H1 (cell line): Measurements from ENCODE around the gene CSNK1D. TPM values are rescaled to one million over a fixed set of nuclear protein-coding genes. Genes with fewer than 3 reads are reported as not detected.

Experiments used
- CTCF ChIA-PET: fragments of 300-600 bp; sonication (Branson Sonifier 250); formaldehyde crosslinking; loops from one replicate; lab custom pipeline; 2021; ENCODE audit not compliant: partially characterized antibody; lab: Charles Lee
- POLR2A ChIA-PET: fragments of 300-600 bp; sonication (Branson Sonifier 250); formaldehyde crosslinking; loops from one replicate; lab custom pipeline; 2021; ENCODE audit warnings: inconsistent platforms; ENCODE audit not compliant: partially characterized antibody; lab: Charles Lee
- DNase-seq, 2 experiments: peaks; one replicate each; pipeline versions ENCODE4 v3.0.0 to v3.0.0-alpha.2; 2010 to 2022; ENCODE audit warnings: low spot score in 2 of 2, low read depth in 1 of 2, mixed read lengths in 1 of 2
- FAIRE-seq: peaks from 2 replicates; lab custom pipeline; 2011; peaks lifted over from hg19 to GRCh38; lab: Jason Lieb, UNC
- H2AFZ ChIP-seq: 2 replicates; pipeline ENCODE4 v1.8.1; 2012; ENCODE audit warnings: low read length, inconsistent platforms
- H2AK5ac ChIP-seq: 2 replicates; pipeline ENCODE4 v1.6.1; 2013; ENCODE audit warnings: low read depth, low read length
- H2BK120ac ChIP-seq: replicated peaks from 2 replicates; pipeline ENCODE3; 2013; ENCODE audit warnings: low read depth, low read length, inconsistent platforms
- H2BK12ac ChIP-seq: 2 replicates; pipeline ENCODE4 v1.6.1; 2013; ENCODE audit warnings: low read depth, low read length
- H2BK15ac ChIP-seq: 2 replicates; pipeline ENCODE4 v1.6.1; 2013; ENCODE audit warnings: low read length
- H2BK20ac ChIP-seq: 2 replicates; pipeline ENCODE4 v1.6.1; 2013; ENCODE audit warnings: low read length
- H2BK5ac ChIP-seq: 2 replicates; pipeline ENCODE4 v1.6.1; 2013; ENCODE audit warnings: low read depth, low read length
- H3K14ac ChIP-seq: 2 replicates; pipeline ENCODE4 v1.6.1; 2013; ENCODE audit warnings: inconsistent platforms; ENCODE audit not compliant: insufficient read length
- H3K18ac ChIP-seq: 2 replicates; pipeline ENCODE4 v1.6.1; 2013; ENCODE audit warnings: low read length; ENCODE audit errors: extremely low read depth
- H3K23ac ChIP-seq: 2 replicates; pipeline ENCODE4 v1.6.1; 2013; ENCODE audit warnings: inconsistent platforms; ENCODE audit not compliant: insufficient read length
- H3K23me2 ChIP-seq: 2 replicates; pipeline ENCODE4 v1.6.1; 2013; ENCODE audit warnings: low read depth, low read length
- H3K27ac ChIP-seq: 2 replicates; pipeline ENCODE4 v1.6.1; 2011; ENCODE audit warnings: low read depth, low read length, inconsistent platforms
- H3K27me3 ChIP-seq, 4 experiments: replicated peaks in 1 of 4; 1 replicate in 1 of 4; 2 replicates in 3 of 4; pipeline versions ENCODE4 v1.6.1 to v1.8.1; 2011 to 2013; ENCODE audit warnings: low read length in 3 of 4, mild to moderate bottlenecking in 3 of 4, inconsistent platforms in 2 of 4, mixed read lengths in 2 of 4, moderate library complexity in 1 of 4; ENCODE audit not compliant: control insufficient read depth in 3 of 4, insufficient read depth in 3 of 4; ENCODE audit errors: extremely low read depth in 1 of 4
- H3K36me3 ChIP-seq, 4 experiments: 2 replicates each; pipeline versions ENCODE4 v1.6.1 to v1.8.1; 2011 to 2013; ENCODE audit warnings: mild to moderate bottlenecking in 4 of 4, low read length in 3 of 4, moderate library complexity in 2 of 4, control low read depth in 1 of 4, inconsistent platforms in 1 of 4; ENCODE audit not compliant: insufficient read depth in 4 of 4, control insufficient read depth in 2 of 4
- H3K4ac ChIP-seq: replicated peaks from 2 replicates; pipeline ENCODE3; 2013; ENCODE audit warnings: low read length, low read depth, mixed read lengths, inconsistent platforms; ENCODE audit not compliant: insufficient read length
- H3K4me1 ChIP-seq, 4 experiments: replicated peaks in 1 of 4; 1 replicate in 1 of 4; 2 replicates in 3 of 4; pipeline versions ENCODE4 v1.6.1 to v1.8.1; 2011 to 2013; ENCODE audit warnings: low read length in 3 of 4, inconsistent platforms in 2 of 4, mixed read lengths in 1 of 4; ENCODE audit not compliant: insufficient read depth in 4 of 4, control insufficient read depth in 3 of 4
- H3K4me2 ChIP-seq, 2 experiments: 2 replicates each; pipeline versions ENCODE4 v1.6.1 to v1.8.1; 2011 to 2013; ENCODE audit warnings: low read depth in 2 of 2, low read length in 2 of 2, control low read depth in 1 of 2, inconsistent platforms in 1 of 2, mild to moderate bottlenecking in 1 of 2; ENCODE audit not compliant: insufficient read depth in 1 of 2
- H3K4me3 ChIP-seq, 4 experiments: fragments of 200-600, 300-600 bp in 1 of 4; sonication (generic), shearing (Covaris generic), sonication (Bioruptor Twin) in 1 of 4; 2 replicates each; pipeline versions ENCODE4 v1.5.1 to v1.8.1; 2011 to 2016; ENCODE audit warnings: low read length in 4 of 4, low read depth in 3 of 4, control low read depth in 2 of 4, inconsistent platforms in 2 of 4, mild to moderate bottlenecking in 2 of 4, mixed read lengths in 1 of 4, moderate library complexity in 1 of 4; ENCODE audit not compliant: insufficient read depth in 2 of 4; ENCODE audit errors: extremely low read depth in 1 of 4
- H3K56ac ChIP-seq: replicated peaks from 2 replicates; pipeline ENCODE3; 2013; ENCODE audit warnings: low read depth, mild to moderate bottlenecking, mixed read lengths, low read length, inconsistent platforms; ENCODE audit not compliant: insufficient read length
- H3K79me1 ChIP-seq: 2 replicates; pipeline ENCODE4 v1.6.1; 2013; ENCODE audit warnings: low read depth, low read length, control low read depth
- H3K79me2 ChIP-seq, 2 experiments: 2 replicates each; pipeline versions ENCODE4 v1.6.1 to v1.8.1; 2012 to 2013; ENCODE audit warnings: low read length in 2 of 2, mild to moderate bottlenecking in 2 of 2, inconsistent platforms in 1 of 2; ENCODE audit not compliant: insufficient read depth in 2 of 2, control insufficient read depth in 1 of 2
- H3K9ac ChIP-seq, 4 experiments: replicated peaks in 1 of 4; 1 replicate in 1 of 4; 2 replicates in 3 of 4; pipeline versions ENCODE4 v1.6.1 to v1.8.1; 2011 to 2013; ENCODE audit warnings: low read depth in 3 of 4, low read length in 3 of 4, control low read depth in 2 of 4, mild to moderate bottlenecking in 2 of 4, moderate library complexity in 2 of 4, inconsistent platforms in 1 of 4; ENCODE audit errors: extremely low read depth in 1 of 4
- H3K9me3 ChIP-seq, 2 experiments: 2 replicates each; pipeline versions ENCODE4 v1.6.1 to v1.8.1; 2012 to 2013; ENCODE audit warnings: mild to moderate bottlenecking in 2 of 2, moderate library complexity in 2 of 2, control low read depth in 1 of 2, inconsistent platforms in 1 of 2, low read depth in 1 of 2, low read length in 1 of 2, mixed read lengths in 1 of 2; ENCODE audit not compliant: insufficient read depth in 2 of 2
- H4K20me1 ChIP-seq, 2 experiments: replicated peaks in 1 of 2; 2 replicates each; pipeline versions ENCODE3 to v1.8.1; 2011 to 2013; ENCODE audit warnings: inconsistent platforms in 2 of 2, low read length in 2 of 2, mild to moderate bottlenecking in 1 of 2; ENCODE audit not compliant: insufficient read depth in 2 of 2, control insufficient read depth in 1 of 2
- H4K5ac ChIP-seq: 2 replicates; pipeline ENCODE4 v1.6.1; 2013; ENCODE audit warnings: low read length, low read depth, mixed read lengths, inconsistent platforms; ENCODE audit not compliant: insufficient read length
- H4K8ac ChIP-seq: 2 replicates; pipeline ENCODE4 v1.8.0; 2013; ENCODE audit warnings: mild to moderate bottlenecking, moderate library complexity, low read length, inconsistent platforms; ENCODE audit not compliant: insufficient read depth; ENCODE audit errors: extremely low read depth
- H4K91ac ChIP-seq: replicated peaks from 2 replicates; pipeline ENCODE3; 2013; ENCODE audit warnings: low read length, mixed read lengths, inconsistent platforms; ENCODE audit not compliant: insufficient read length
- CTCF ChIP-seq, 3 experiments: IDR thresholded peaks; 1 replicate in 2 of 3; 2 replicates in 1 of 3; pipeline versions ENCODE4 v1.5.1 to v1.6.1; 2011; ENCODE audit warnings: low read length in 3 of 3, mild to moderate bottlenecking in 3 of 3, inconsistent platforms in 2 of 3, low read depth in 1 of 3, moderate library complexity in 1 of 3; ENCODE audit not compliant: insufficient read depth in 1 of 3; ENCODE audit errors: control extremely low read depth in 1 of 3
- EZH2 ChIP-seq: fragments of 200-600 bp; sonication (generic); IDR thresholded peaks from 2 replicates; pipeline ENCODE4 v1.7.1; 2012; ENCODE audit warnings: low read depth, mild to moderate bottlenecking, moderate library complexity, low read length, inconsistent platforms; ENCODE audit not compliant: severe bottlenecking
- HDAC6 ChIP-seq: IDR thresholded peaks from one replicate; pipeline ENCODE4 v1.7.1; 2012; ENCODE audit warnings: low read depth, mild to moderate bottlenecking, inconsistent platforms, low read length, moderate library complexity
- KDM4A ChIP-seq: IDR thresholded peaks from one replicate; pipeline ENCODE4 v1.7.1; 2012; ENCODE audit warnings: low read depth, mild to moderate bottlenecking, moderate library complexity, low read length, inconsistent platforms; ENCODE audit not compliant: severe bottlenecking
- MAX ChIP-seq: IDR thresholded peaks from 2 replicates; pipeline ENCODE4 v1.6.1; 2012; ENCODE audit warnings: inconsistent platforms
- RAD21 ChIP-seq, 2 experiments: IDR thresholded peaks in 1 of 2; conservative IDR thresholded peaks in 1 of 2; 2 replicates each; pipeline ENCODE4 v1.6.1; 2011; ENCODE audit warnings: low read depth in 2 of 2, low read length in 2 of 2, improper control_type of control experiment in 1 of 2, inconsistent platforms in 1 of 2, mild to moderate bottlenecking in 1 of 2, moderate library complexity in 1 of 2
- SUZ12 ChIP-seq: fragments of 200-600 bp; sonication (generic); IDR thresholded peaks from 2 replicates; pipeline ENCODE4 v1.6.1; 2012; ENCODE audit warnings: mild to moderate bottlenecking, inconsistent platforms, low read length, moderate library complexity, mixed read lengths
- WGBS, 2 experiments: shearing (Covaris generic) in 1 of 2; methylation state at CpG; one replicate each; pipeline versions ENCODE4 v1.1.6 to v1.1.7; 2013 to 2015; ENCODE audit warnings: low lambda C conversion rate in 2 of 2, mixed read lengths in 2 of 2, inconsistent platforms in 1 of 2, low coverage in 1 of 2, missing lambda C conversion rate in 1 of 2; ENCODE audit not compliant: insufficient replicate concordance in 2 of 2, insufficient coverage in 1 of 2, insufficient read length in 1 of 2; ENCODE audit errors: extremely low coverage in 1 of 2, missing lambda C conversion rate in 1 of 2; 5-methylcytosine and 5-hydroxymethylcytosine counted together
- polyA plus RNA-seq, 7 experiments: library from polyadenylated mRNA; depleted of rRNA in 3 of 7; stranded (reverse) in 5 of 7; unstranded in 2 of 7; fragments of >200 nt in 5 of 7; fragments of 200-250 nt in 2 of 7; gene quantifications; 1 replicate in 5 of 7; 2 replicates in 1 of 7; 4 replicates in 1 of 7; pipeline versions ENCODE4 v1.2.1 to v1.2.3, GENCODE V29; 2011 to 2013; ENCODE audit warnings: missing spikeins in 2 of 7, mixed read lengths in 2 of 7
- total RNA-seq: library from RNA; stranded (reverse); fragmentation: NEBNext Ultra II Directional; extraction: Animal tissue kit (Norgen Biotek cat#: 25700); gene quantifications from 2 replicates; pipeline ENCODE4 v1.2.1, GENCODE V29; 2021

Gene CSNK1D
- total and polyA plus RNA-seq, 2 of the 8 experiments (the other 6 are each of a cell fraction or from before 2014, with no cell fraction given) = 73.5 to 103 TPM

GRCh38 chr17:82213251-82214011 lies 60.1 kb downstream of the CSNK1D start:
- no peak overlapping the region for H2AK5ac ChIP-seq
- H3K4me1 ChIP-seq = peaks cover 0 to 4% (median under 1%) of the 10 kb centered on the region in 4 experiments; a peak in 2 of 7 replicates
- no peak overlapping the region for H2BK12ac ChIP-seq
- H3K36me3 ChIP-seq = no peaks in the 10 kb centered on the region
- H2BK5ac ChIP-seq = no peak overlapping the region; the same call in 1 of the 2 replicates
- H3K23ac ChIP-seq = no peak overlapping the region
- peak overlapping the region; percentile 53 for H3K4ac ChIP-seq
- peak overlapping the region; percentile 36; the same call in 1 of the 2 replicates for H2AFZ ChIP-seq
- no peak overlapping the region for H3K14ac ChIP-seq
- POLR2A ChIA-PET = interaction anchor here (0.7 to 3.6 kb wide), 6 partner anchors 16 to 238 kb away, joined by 3 to 11 read pairs (median 5); partner anchors contain the start of genes CSNK1D and SLC16A3
- H4K8ac ChIP-seq = peak overlapping the region; percentile 92; the same call in 1 of the 2 replicates
- peak overlapping the region; percentile 61 to 93 for H3K4me2 ChIP-seq
- 34% methylated on average over 11 of the region's 37 CpGs; no CpG with 5 or more reads in 1 of the 2 experiments for WGBS, 2 experiments
- H3K9me3 ChIP-seq = no peaks in the 10 kb centered on the region; a peak in 1 of 4 replicates
- no peak overlapping the region for H2BK120ac ChIP-seq
- H3K79me2 ChIP-seq = no peaks in the 10 kb centered on the region
- peaks cover 4% of the 10 kb centered on the region; the same call in 1 of the 2 replicates for H3K23me2 ChIP-seq
- no peak for FAIRE-seq
- peaks cover 0 to 2% of the 10 kb centered on the region in 2 experiments for H4K20me1 ChIP-seq
- H2BK15ac ChIP-seq = no peak overlapping the region; the same call in 1 of the 2 replicates
- no peak overlapping the region for H3K27ac ChIP-seq
- peak overlapping the region in 3 of 4 experiments; percentile 38 to 82 (median 59); a peak in 4 of 7 replicates for H3K9ac ChIP-seq
- H2BK20ac ChIP-seq = no peak overlapping the region
- peak overlapping the region; percentile 56 to 98 (median 62) for H3K4me3 ChIP-seq
- H4K5ac ChIP-seq = no peak overlapping the region
- H3K27me3 ChIP-seq = peaks cover 2 to 21% (median 13%) of the 10 kb centered on the region in 4 experiments
- CTCF ChIA-PET = interaction anchor here (1.1 kb wide), 1 partner anchor 38 kb away, joined by 3 read pairs; no protein-coding TSS in a partner anchor
- peak overlapping the region; percentile 56 for H4K91ac ChIP-seq
- no peaks in the 10 kb centered on the region for H3K79me1 ChIP-seq
- no peak overlapping the region for H3K56ac ChIP-seq
- H3K18ac ChIP-seq = no peak overlapping the region; the same call in 1 of the 2 replicates
- DNase-seq = peak in 1 of 2 experiments; percentile 73
- TF ChIP-seq MAX (peak; percentile 57; the same call in 1 of the 2 replicates), CTCF (IDR thresholded peaks at IDR 0.05; ENCODE audit: control extremely low read depth in 1 of 3, insufficient read depth in 1 of 3, low read depth in 1 of 3, low read length in 3 of 3) (no peak), HDAC6 (no peak), SUZ12 (0 out of 2 replicates have a peak, but pooled peaks have one; percentile 30), EZH2 (peak; percentile 48), RAD21 (IDR thresholded peaks at IDR 0.05 in 1 of 2, conservative IDR thresholded peaks at IDR 0.05 in 1 of 2; ENCODE audit: low read depth in 2 of 2, low read length in 2 of 2) (no peak), KDM4A (peak; percentile 52)
